CD4-positive, alpha-beta T cell treated with Interleukin-12 subunit alpha and Interleukin-12 subunit beta, for 1 hour (primary cell): ENCODE measurements around the gene LAGE3.

Source experiments
- DNase-seq: peaks from one replicate; pipeline ENCODE4 v3.0.0-alpha.2; 2020

The LAGE3 gene

GRCh38 chrX:154478728-154479622 lies at the start of gene LAGE3:
Gene LAGE3, minus strand, starts transcription at chrX:154479281. Its CDS starts 366 bp downstream, at chrX:154478915.
- DNase-seq, result peak; percentile 93

DNA sequence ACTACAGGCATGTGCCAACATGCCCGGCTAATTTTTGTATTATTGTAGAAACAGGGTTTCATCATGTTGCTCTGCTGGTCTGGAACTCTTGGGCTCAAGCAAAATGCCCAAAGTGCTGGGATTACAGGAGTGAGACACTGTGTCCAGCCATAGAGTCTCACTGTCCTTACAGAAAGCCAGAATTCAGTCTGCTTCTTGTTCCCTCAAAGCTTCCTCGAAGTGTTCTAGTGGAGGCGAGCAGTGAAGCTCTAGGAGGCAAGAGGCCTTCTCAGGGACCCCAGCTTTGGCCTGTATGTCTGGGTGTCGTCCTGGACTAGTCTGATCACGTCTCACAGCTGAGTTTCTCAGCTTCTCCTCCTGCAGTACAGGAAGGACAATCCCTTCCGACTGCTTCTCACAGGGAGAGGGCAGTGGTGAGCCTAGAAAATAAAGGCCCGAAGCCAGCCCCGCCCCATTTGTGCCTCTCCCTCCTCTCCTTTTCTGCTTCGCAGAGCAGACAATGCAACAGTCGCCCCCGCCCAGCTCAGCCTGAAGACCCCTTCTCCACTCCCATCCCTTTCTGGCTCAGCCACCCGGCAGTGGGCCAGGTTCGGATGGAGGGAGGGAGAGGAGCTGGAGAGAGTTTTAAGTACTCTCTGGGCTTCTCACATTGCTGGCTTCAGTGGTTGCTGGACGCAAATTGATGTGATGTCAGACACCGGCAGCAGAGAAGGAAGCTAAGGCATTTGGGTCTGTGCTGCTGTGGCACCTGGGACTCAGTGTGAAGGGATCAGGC lies 48.0 kb upstream of the LAGE3 start:
- peak; percentile 63 for DNase-seq

- no peak for DNase-seq
Measured at GRCh38 chrX:154525606-154526490, 46.8 kb upstream of the LAGE3 start.

- DNase-seq, result no peak
Measured at GRCh38 chrX:154519389-154519788, 40.3 kb upstream of the LAGE3 start.

DNA sequence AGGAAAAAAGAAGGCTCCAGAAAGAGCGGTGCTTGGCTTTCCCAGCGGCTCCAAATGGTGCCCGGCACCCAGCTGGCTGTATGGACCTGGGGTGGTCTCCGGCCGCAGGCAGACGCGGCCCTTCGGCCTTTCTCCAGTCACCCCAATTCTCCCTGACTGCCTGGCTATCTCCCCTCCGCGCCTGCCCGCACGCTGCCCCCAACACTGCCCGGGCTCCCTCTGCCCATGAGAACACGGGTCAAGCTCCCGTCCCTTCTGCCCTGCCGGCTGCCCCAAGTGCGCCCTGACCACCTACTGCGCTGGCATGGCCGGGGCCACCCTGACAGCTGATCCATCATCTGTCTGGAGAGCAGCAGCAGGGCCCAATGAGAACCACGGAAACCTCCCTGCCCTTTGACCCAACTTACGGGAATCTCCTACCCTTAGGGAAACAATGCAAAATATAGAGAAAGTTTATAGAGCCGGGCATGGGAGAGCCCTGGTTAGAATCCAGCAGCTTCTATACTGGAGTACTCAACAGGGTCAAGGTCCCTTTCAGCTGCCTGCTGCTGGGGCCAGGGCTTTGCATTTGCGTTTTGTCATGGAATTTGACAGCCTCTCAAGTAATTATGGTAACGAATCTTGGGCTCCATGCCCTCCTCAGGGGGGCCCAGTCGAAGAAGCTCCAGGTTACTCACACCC lies 38.2 kb upstream of the LAGE3 start:
- no peak for DNase-seq

- peak; percentile 35 for DNase-seq
Measured at GRCh38 chrX:154516656-154517100, 37.6 kb upstream of the LAGE3 start.

- DNase-seq, result peak; percentile 94
Measured at GRCh38 chrX:154515966-154516655, 37.0 kb upstream of the LAGE3 start, which contains the start of gene FAM3A. Gene FAM3A, minus strand, starts transcription at chrX:154516232. Its CDS starts 460 bp downstream, at chrX:154515772.

DNA sequence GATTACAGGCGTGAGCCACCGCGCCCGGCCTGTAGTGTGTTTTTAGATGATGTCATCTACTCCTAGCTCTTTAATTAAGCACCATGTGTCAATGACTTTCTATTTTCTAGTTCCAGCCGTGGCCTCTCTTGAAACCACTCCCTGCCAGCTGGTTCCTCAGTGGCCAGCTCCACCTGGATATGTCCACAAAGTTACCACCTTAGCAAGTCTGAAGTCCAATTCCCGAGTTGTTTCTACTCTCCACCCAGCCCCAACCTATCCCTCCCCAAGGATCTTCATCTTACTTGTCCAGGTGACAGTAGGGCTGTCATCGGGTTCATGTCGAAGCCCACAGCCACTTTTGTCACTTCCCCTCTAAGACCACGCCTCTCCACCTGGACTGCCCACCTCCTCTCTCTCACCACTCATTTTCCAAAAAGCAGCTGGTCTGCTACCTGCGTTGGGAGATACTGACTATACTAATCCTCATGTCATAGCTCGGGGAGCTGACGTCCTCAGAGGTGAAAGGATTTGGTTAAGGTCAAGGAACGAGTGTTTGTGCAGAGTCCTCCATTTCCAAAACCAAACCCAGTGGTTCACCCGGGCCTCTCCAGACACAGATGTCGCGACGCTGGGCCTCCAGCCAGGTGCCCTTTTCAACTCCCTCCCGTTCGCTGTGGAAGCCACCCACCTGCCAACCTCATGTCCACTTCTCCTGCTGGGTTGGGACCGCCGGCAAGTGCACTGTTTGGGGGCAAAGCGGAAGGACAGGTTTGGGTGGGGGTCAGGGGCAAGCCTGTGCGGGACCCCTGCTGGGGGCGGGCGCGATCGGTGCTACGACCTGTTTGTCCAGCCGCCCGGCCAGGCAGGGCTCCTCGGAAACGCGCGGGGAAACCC lies 36.2 kb upstream of the LAGE3 start:
- peak; percentile 35 for DNase-seq

GRCh38 chrX:154513716-154514115 lies 34.6 kb upstream of the LAGE3 start:
- DNase-seq, result no peak

GRCh38 chrX:154512879-154513553 lies 33.9 kb upstream of the LAGE3 start:
- no peak for DNase-seq

DNA sequence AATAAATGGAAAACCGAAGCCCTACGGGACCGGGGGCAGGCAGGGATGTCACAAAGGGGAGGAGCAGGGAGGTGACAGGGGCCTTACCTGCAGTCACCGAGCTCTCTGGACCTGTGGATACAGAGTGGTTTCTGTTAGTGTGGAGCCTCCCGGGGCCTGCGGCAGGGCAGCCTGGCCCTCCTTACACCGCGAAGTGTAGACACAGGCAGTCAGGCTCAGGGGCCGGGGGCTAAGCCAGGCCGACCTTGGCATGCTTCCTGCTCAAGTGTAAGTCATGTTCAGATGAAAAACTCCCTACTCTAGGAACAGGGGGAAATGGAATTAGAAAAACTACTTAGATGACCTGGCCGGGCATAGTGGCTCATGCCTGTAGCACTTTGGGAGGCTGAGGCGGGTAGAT lies 32.7 kb upstream of the LAGE3 start:
- DNase-seq, result no peak

DNA sequence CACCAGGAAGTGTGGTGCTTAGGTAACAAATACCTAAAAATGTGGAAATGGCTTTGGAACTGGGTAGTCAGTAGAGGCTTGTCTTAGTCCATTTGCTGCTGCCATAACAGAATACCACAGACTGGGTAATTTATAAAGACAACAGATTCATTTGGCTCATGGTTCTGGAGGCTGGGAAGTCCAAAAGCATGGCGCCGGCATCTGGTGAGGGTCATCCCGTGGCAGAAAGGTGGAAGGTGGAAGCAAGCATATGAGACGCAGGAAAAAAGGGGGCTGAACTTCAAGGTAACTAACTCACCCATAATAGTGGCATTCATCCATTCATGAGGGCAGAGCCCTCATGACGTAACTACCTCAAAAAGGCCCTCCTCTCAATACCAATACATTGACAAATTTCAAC lies 30.4 kb upstream of the LAGE3 start:
- DNase-seq, result no peak

DNA sequence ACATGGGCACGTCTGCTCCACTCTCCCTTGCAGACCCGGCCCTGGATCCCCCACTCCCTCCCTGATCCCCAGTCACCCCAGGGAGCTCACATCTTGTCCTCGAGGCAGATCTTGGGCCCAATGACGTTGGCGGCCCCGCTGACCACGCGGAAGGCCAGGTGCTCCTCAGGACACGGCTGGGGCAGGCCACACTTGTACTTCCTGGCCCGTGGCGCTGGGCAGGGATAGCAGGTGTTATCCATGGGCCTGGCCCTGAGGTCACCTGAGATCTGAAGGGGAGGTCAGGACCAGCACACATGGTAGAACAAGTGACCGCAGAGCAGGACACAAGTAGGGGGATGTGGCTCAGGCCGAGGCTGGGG lies 29.3 kb upstream of the LAGE3 start:
- DNase-seq, result no peak

- no peak for DNase-seq
Measured at GRCh38 chrX:154507673-154508383, 28.7 kb upstream of the LAGE3 start.

- DNase-seq, result no peak
Measured at GRCh38 chrX:154506483-154507332, 27.6 kb upstream of the LAGE3 start.

DNA sequence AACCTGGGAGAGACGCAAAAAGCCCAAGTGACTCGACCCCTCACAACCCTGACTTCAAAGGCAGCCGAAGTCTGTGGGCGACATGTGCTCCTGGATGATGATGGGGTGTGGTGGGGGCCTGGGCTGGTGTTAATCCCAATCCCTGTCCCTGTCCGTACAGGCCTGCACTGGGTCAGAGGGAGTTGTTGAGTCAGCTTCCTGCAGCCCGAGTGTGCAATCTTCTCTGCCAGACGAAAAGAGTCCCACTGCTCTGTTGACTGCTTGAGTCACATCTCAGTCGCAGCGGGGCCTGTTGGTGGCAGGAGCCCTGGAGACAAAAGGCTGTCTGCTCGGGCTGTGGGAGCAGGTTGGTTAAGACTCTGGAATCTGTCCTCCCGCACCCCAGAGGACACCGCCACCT lies 26.7 kb upstream of the LAGE3 start:
- DNase-seq, result no peak

DNA sequence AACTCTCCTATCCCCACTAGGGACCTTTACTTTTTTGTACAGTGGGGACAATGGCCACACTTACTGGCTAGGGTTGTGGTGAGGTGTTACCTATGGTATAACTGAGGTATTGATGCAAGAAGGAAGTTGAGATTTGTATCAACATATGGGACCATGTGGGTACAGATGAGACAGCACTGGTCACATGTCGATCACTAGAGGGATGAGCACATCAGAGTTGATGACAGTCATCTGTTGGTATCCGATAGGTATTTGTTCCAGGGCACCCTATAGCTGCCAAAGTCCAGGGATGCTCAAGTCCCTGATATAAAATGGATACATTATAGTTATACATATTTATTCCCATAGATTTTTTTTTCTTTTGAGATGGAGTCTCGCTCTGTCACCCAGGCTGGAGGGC lies 23.9 kb upstream of the LAGE3 start:
- no peak for DNase-seq

- DNase-seq, result no peak
Measured at GRCh38 chrX:154502098-154502497, 23.0 kb upstream of the LAGE3 start.
